Stomach (tissue), 4 donors: ENCODE measurements around the gene WASF3.

Experiments
- POLR2A ChIP-seq, 4 donors: fragments of 450-650 bp; IDR thresholded peaks; one replicate each; pipeline ENCODE4 v1.6.1; 2016; ENCODE audit warnings: antibody characterized with exemption in 4 of 4, control low read depth in 2 of 4, mild to moderate bottlenecking in 1 of 4, moderate library complexity in 1 of 4
- TF ChIP-seq, protein P1 (sequence below), 7 experiments: fragments of 450-650 bp in 4 of 7; fragments of 200-600 bp in 3 of 7; sonication (generic) in 3 of 7; IDR thresholded peaks; one replicate each; pipeline ENCODE4 v1.5.1; 2016 to 2019; ENCODE audit warnings: antibody characterized with exemption in 7 of 7, control low read depth in 2 of 7, mild to moderate bottlenecking in 1 of 7

DNA sequence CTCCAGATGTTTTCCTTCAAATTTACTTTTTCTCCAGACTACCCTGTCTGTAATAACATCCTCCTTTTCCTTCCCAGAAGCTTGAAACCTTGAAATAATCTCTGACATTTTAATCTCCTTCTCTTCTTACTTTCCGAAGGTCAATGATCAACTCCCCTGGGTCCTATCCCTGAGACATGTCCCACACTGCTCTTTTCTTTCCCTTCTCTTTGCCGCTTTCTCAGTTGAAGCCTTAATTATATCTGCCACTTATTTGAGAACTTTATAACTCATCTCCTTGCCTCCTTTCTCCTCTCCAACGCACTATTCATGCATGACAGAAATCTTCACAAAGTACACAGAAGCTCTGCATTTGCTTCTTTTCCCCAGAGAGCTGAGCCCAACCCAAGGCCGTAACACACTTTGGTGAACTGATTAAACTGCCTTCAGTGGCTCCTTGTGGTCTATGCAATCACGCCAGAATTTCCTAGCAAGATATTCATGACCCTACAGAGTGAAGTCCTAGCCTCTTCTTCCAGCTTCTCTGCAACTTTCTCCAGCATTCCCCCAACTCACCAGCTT lies 9.2 kb upstream of the WASF3 start:
- TF ChIP-seq, protein P1, sequence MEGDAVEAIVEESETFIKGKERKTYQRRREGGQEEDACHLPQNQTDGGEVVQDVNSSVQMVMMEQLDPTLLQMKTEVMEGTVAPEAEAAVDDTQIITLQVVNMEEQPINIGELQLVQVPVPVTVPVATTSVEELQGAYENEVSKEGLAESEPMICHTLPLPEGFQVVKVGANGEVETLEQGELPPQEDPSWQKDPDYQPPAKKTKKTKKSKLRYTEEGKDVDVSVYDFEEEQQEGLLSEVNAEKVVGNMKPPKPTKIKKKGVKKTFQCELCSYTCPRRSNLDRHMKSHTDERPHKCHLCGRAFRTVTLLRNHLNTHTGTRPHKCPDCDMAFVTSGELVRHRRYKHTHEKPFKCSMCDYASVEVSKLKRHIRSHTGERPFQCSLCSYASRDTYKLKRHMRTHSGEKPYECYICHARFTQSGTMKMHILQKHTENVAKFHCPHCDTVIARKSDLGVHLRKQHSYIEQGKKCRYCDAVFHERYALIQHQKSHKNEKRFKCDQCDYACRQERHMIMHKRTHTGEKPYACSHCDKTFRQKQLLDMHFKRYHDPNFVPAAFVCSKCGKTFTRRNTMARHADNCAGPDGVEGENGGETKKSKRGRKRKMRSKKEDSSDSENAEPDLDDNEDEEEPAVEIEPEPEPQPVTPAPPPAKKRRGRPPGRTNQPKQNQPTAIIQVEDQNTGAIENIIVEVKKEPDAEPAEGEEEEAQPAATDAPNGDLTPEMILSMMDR (IDR thresholded peaks at IDR 0.05), result no peak
- no peak for TF ChIP-seq POLR2A (IDR thresholded peaks at IDR 0.05)
